SK-N-SH treated with all-trans-retinoic acid at 6 μM for 48 hours (cell line): ENCODE results near the gene GGA1.
"Not testable (repeated sequence)": the region's sequence is repeated elsewhere in the genome, so short reads cannot be mapped to it uniquely, and the experiment has no call there.

Experiments
- RARB ChIP-seq: fragments of 250-450 bp; sonication (Bioruptor Pico); IDR thresholded peaks from 2 replicates; pipeline ENCODE4 v1.8.0; 2021; ENCODE audit warnings: mild to moderate bottlenecking, moderate library complexity
- SNAI2 ChIP-seq: fragments of 250-450 bp; sonication (Bioruptor Pico); IDR thresholded peaks from 2 replicates; pipeline ENCODE4 v1.5.0; 2020; ENCODE audit warnings: mild to moderate bottlenecking, moderate library complexity
- ZC3H10 ChIP-seq: fragments of 250-450 bp; sonication (Bioruptor Pico); IDR thresholded peaks from 2 replicates; pipeline ENCODE4 v1.5.1; 2021; ENCODE audit warnings: mild to moderate bottlenecking, moderate library complexity
- ZNF8 ChIP-seq: fragments of 450-650 bp; formaldehyde crosslinking; IDR thresholded peaks from 2 replicates; pipeline ENCODE4 v1.5.0; 2020; ENCODE audit warnings: mild to moderate bottlenecking, moderate library complexity
- TF ChIP-seq, protein P1 (sequence below): fragments of 250-450 bp; sonication (Bioruptor Pico); IDR thresholded peaks from 2 replicates; pipeline ENCODE4 v1.8.0; 2020; ENCODE audit warnings: mild to moderate bottlenecking, moderate library complexity, borderline replicate concordance
- TF ChIP-seq, protein P2 (sequence below): fragments of 250-450 bp; sonication (Bioruptor Pico); IDR thresholded peaks from 2 replicates; pipeline ENCODE4 v1.5.1; 2020; ENCODE audit warnings: low read depth, mild to moderate bottlenecking, moderate library complexity

DNA sequence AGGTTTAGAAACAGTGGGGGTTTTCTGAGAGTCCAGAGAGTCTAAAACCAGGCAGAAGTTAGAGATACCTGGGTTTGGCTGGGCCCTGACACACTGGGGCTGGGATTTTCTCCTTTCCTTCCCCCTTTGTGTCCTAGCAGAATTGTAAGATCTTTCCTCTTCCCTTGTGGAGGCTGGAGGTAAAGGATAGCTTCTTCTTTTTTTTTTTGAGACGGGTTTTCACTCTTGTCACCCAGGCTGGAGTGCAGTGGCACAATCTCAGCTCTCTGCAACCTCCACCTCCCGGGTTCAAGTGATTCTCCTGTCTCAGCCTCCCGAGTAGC lies 1.5 kb downstream of the GGA1 start:
- not testable (repeated sequence) for TF ChIP-seq SNAI2 (CRISPR knock-in tag); ZC3H10; RARB (CRISPR knock-in tag); ZNF8
- TF ChIP-seq, protein P1, sequence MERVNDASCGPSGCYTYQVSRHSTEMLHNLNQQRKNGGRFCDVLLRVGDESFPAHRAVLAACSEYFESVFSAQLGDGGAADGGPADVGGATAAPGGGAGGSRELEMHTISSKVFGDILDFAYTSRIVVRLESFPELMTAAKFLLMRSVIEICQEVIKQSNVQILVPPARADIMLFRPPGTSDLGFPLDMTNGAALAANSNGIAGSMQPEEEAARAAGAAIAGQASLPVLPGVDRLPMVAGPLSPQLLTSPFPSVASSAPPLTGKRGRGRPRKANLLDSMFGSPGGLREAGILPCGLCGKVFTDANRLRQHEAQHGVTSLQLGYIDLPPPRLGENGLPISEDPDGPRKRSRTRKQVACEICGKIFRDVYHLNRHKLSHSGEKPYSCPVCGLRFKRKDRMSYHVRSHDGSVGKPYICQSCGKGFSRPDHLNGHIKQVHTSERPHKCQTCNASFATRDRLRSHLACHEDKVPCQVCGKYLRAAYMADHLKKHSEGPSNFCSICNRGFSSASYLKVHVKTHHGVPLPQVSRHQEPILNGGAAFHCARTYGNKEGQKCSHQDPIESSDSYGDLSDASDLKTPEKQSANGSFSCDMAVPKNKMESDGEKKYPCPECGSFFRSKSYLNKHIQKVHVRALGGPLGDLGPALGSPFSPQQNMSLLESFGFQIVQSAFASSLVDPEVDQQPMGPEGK (CRISPR knock-in tag): not testable (repeated sequence)
- TF ChIP-seq, protein P2, sequence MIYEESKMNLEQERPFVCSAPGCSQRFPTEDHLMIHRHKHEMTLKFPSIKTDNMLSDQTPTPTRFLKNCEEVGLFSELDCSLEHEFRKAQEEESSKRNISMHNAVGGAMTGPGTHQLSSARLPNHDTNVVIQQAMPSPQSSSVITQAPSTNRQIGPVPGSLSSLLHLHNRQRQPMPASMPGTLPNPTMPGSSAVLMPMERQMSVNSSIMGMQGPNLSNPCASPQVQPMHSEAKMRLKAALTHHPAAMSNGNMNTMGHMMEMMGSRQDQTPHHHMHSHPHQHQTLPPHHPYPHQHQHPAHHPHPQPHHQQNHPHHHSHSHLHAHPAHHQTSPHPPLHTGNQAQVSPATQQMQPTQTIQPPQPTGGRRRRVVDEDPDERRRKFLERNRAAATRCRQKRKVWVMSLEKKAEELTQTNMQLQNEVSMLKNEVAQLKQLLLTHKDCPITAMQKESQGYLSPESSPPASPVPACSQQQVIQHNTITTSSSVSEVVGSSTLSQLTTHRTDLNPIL (CRISPR knock-in tag): not testable (repeated sequence)
